Stimulated activated CD4-positive, alpha-beta T cell treated with anti-CD3 and anti-CD28 coated beads, Interleukin-15, amount 100 ng/mL, for 1 hour (primary cell): ENCODE results near the gene TM4SF18.

Experiments
- DNase-seq, 2 donors: peaks; one replicate each; pipeline ENCODE4 v3.0.0-alpha.2; 2020; ENCODE audit warnings: low read depth in 1 of 2, low spot score in 1 of 2

TM4SF18 gene

DNA sequence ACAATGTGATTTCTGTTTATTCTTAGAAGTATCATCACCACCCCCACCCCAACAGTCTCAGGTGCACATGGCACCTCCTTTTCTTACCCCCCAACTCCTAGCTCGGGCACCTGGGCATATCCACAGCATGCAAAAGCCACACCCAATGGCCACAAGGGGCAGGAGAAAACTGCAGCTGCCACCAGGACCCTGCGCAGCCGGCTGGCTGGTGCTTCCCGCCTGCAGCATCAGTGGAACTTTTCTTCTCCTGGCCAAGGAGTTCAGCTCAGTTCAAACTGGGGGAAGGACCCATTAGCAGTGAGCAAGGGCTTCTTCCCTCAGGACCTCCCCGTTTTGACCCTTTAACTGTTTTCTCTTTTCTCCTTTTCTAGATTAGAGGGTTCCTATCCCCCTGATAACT lies 44.8 kb downstream of the TM4SF18 start:
- DNase-seq = no peak

DNA sequence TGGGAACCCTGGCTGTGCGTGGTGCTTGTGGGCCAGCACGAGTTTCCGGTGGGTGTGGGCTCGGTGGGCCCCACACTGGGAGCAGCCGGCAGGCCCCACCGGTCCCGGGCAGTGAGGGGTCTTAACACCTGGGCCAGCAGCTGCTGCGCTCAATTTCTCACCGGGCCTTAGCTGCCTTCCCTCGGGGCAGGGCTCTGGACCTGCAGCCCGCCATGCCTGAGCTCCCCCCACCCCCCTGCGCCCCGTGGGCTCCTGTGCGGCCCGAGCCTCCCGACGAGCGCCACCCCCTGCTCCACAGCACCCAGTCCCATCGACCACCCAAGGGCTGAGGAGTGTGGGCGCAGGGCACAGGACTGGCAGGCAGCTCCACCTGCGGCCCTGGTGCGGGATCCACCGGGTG lies 49.4 kb downstream of the TM4SF18 start:
- no peak for DNase-seq

DNA sequence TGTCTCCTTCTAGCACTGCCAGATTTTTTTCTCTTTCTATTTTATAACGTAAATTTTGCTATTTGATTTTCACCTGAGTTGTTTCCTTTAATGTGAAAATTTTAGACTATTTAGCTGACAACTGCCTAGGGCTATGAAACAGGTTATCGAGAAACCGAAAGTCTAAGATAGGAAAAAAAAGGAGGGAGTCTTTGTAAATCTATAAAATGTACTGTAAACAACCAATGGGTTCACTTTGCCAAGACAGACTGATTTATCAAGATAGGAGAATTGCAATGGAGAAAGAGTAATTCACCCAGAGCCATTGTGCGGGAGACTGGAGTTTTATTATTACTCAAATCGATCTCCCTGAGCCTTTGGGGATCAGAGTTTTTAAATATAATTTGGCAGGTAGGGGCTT lies 50.0 kb downstream of the TM4SF18 start:
- no peak for DNase-seq

DNA sequence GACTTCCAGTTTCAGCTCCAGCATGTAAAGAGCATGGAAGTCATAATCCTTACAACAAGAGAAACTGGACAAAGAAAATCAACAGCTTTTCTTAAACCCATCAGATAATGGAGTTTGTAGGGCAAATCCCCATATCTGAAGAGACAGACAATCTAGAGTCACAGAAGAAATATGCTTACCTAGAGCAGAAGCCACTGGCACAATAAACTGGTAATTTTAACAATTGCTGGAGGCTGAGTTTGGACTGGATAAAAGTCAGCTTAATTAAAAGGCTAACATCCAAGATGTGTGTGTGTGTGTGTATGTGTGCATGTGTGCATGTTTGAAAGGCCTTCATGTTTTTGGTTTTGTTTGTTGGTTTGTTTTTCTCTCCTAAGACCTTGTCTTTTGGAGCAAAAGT lies 50.6 kb downstream of the TM4SF18 start:
- no peak for DNase-seq

DNA sequence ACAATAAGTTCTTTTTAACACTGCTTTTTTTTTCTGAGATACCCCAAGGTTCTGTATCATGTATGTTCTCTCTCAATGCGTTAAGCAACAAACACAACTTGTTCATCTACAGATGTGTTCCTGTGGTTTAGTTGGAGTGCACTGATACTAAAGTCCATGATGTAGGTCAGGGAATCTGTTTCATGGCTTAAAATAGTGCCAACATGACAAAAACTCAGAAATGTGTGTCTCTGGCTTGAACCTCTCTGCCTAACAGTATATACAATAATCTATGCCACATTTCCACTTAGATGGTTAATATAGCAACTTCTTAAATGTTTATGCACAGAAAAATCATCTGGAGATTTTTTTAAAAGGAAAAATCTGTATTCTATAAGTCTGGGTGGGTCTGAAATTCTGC lies 51.1 kb downstream of the TM4SF18 start:
- no peak for DNase-seq

DNA sequence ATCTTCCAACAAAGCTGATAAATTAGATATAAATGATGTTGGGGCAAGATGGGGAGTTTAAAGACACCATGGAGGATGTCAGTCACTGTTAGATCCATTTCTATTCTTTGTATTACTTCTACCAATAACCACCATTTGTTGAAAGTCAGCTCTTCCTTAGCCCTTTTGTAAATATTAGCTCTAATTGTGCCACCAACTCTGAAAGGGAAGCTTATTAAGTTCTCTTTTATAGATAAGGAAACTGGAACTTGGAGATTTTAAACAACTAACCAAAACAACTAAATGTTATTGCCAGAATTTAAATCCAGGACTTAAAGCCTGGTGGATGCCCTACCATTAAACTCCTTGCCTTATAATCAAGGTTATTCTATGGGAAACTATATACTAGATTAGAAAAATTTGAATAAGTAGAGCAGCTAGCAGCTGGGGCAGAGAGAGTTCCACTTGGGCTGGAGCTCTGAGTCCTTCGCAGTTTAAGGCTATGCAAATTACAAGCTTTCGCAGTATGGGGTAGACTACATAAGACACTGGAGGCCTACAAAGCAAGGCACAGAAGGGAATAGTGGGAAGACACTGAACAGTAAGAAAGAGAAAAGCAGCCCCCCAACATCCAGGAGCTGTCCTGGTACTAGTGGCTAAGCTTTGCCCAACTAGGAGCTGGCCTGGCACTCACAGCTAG lies 52.6 kb downstream of the TM4SF18 start:
- DNase-seq = no peak

DNA sequence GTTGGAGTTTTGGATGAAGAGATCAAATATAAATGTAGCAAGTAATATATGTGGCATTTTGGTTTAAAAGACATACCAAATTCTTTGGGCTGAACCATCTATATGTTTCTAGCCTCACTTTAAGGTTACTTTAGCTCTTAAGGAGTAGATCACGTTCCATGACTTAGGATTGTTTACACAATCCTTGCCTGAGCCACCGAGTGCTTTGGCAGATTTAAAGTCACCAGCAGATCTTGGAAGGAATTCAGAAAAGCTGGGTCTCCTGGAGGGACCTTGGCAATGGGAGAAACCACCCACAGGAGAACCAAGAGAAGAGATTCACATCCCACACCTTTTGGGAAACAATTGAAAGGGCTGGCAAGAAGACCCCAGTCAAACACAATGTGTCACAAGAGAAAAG lies 54.5 kb downstream of the TM4SF18 start:
- no peak for DNase-seq

DNA sequence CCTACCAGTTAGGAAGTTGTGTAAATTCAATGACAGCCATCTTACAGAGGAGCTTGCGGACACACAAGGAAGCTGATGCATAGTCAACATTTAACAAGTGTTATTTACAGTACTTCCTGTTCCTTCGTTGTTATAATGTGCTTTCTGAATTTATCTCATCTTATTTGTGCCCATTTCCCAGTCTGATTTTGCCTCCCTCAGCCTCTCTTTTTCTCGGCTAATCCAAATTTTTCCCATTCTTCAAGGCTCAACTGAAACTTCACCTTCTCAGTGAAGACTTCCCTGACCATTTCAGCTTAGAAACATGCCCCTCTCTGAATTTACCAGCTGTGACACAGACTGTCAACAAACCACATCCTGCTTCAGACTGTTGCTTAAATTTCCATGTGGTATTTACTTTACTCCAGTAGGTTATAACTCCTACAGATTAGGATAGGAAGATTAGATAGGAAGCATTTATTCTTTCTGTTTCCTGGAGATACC lies 56.1 kb downstream of the TM4SF18 start:
- DNase-seq = no peak

DNA sequence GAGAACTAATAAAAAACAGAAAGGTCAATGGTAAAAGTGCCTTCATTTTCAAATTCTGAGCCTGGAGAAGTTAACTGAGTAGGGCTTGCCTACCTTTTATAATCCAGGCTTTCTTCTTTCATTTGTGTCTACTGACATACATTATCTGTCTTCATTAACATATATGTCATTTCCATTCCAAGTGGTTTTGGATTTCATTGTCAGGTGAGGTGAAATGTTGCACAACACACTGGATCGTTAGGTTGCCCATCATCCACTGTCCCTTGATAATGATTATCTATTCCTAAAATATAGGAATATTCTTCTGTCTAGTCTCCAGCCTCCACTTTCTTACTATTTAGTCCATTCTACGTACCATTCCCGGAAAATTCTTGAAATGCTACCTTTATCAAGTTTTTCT lies 56.8 kb downstream of the TM4SF18 start:
- DNase-seq = no peak

DNA sequence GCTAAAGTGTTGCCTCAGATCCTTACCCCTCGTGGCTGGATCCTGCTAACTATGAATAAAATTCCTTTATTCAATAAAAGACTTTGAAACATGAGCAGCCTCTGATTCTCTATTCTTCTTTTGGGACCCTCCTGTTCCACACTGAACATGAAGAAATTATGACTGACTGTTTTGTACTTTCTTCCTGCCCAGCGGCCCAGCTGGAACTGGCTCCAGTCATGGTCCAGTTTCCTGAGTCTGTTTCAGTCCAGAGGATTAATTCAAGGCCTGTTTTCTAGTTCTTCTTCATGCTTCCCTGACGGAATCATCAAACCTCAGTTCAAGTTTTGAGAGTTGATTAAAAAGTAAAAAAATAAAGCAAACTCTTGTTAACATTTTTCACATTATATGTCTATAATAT lies 59.2 kb downstream of the TM4SF18 start:
- DNase-seq = no peak

DNA sequence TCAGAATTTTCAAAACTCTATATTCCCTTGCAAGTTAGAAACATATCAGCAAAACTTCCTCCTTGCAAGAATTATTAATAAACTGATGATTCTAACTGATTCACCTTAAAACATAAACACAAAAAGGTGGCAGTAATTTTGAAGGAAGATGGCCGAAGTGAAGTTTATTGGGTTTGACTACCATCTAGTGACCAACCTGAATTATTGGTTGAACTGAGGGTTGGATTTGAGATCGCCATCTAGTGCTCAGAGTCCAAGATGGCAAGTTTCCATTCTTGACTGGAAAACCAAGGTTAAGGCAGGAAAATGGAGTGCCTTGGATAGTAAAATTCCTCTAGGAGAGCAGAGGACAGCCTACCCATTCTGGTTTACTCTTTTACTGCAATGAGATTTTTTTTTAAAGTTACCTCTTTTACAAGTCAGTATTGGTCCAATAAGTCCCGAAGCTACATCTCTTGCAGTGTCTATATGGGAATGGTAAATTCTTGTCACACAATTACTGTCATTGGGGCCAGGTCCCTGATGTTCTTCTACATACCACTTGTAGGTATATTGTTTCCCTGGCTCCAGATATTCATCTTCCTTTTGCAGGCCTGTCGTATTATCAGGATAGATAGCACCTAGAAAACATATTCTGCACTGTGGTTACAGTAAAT lies 60.2 kb downstream of the TM4SF18 start:
- DNase-seq = no peak

DNA sequence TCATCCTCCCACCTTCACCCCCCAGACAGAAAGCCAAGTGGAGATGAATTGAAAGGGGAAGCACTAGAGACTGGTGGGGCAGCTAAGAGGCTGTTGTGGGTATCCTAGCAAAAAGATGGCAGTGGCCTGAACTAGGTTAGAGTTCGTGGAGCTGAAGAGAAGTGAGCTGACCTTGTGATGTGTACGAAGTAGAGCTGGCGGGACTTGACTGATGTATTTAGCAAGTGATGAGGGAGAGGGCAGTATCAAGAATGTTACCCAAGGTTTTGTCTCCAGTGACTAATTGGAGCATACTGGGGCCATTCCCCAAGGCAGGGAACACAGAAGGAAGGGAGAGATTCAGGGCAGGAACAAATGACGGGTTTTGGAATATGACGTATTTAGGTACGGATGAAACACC lies 61.8 kb downstream of the TM4SF18 start:
- DNase-seq = no peak

DNA sequence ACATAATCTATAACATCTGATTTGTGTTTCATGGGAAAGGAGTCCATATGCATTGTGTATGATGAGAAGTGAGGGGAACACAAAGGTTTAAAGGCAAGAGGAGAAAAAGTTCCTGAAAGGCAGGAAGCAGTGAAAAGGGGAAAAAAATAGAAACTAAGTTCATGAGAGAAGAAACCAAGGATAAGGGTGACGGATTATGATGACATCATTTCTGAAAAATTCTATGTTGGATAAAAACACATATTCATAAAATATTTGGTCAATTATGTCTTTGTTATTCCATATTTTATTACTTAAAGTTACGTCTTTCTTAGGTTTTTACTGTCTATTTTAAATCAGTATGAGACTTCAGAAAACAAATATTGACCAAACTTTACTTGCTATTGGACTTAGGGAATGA lies 63.3 kb downstream of the TM4SF18 start:
- DNase-seq = no peak

DNA sequence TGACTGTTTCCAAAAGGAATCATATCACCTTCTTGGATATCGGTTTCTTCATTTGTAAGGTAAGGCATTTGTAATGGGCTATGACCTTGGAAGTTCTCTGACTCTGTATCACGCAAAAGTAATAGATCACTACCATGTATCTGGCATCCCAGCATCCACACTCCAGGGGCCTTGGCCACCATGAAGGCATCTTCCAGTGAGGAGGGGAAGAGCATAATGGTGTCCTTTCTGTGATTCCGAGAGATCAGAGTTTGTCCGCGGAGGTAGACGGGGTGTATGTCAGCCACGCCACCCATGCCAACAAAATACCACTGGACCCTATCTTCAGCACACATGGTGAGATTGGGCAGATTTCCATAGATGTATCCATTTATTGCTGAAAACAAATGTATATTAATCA lies 63.7 kb downstream of the TM4SF18 start:
- DNase-seq = no peak
